ENCODE data around the gene ST8SIA2. TPM values are rescaled to one million over a fixed set of nuclear protein-coding genes. Genes with fewer than 3 reads are reported as not detected.

The ST8SIA2 gene
- polyA plus RNA-seq, 1 donor from 2014 or later = 24.0 TPM

- H3K79me2 ChIP-seq (replicated peaks; ENCODE audit: insufficient read depth, low read length) = no peaks in the 10 kb centered on the region
- H3K27me3 ChIP-seq (ENCODE audit: insufficient read depth, low read depth, low read length) = no peaks in the 10 kb centered on the region
- TF ChIP-seq POLR2AphosphoS5 (IDR thresholded peaks at IDR 0.05) (no peak), SMC3 (conservative IDR thresholded peaks at IDR 0.05; ENCODE audit: poor library complexity) (no peak), TAF1 (IDR thresholded peaks at IDR 0.05; ENCODE audit: low read depth) (no peak), REST (IDR thresholded peaks at IDR 0.05; ENCODE audit: borderline replicate concordance) (no peak), MXI1 (conservative IDR thresholded peaks at IDR 0.05; ENCODE audit: poor library complexity, severe bottlenecking) (no peak), CTCF (IDR thresholded peaks at IDR 0.05; ENCODE audit: poor library complexity, severe bottlenecking) (no peak)
- H4K20me1 ChIP-seq (ENCODE audit: insufficient read depth) = no peaks in the 10 kb centered on the region
- no peak overlapping the region for H3K27ac ChIP-seq (ENCODE audit: low read length)
- no peaks in the 10 kb centered on the region for H3K9me2 ChIP-seq (ENCODE audit: insufficient read depth, low read length)
- no peak overlapping the region for H2AFZ ChIP-seq (ENCODE audit: low read depth, low read length)
- H3K9ac ChIP-seq (ENCODE audit: low read length) = no peak overlapping the region
- no peaks in the 10 kb centered on the region for H3K36me3 ChIP-seq (ENCODE audit: insufficient read depth, low read length)
- H3K9me3 ChIP-seq (ENCODE audit: low read length) = no peaks in the 10 kb centered on the region
- H3K4me2 ChIP-seq (ENCODE audit: low read length) = no peak overlapping the region
- no peak overlapping the region for H3K4me3 ChIP-seq (ENCODE audit: low read length)
- no peaks in the 10 kb centered on the region for H3F3A ChIP-seq (ENCODE audit: insufficient read depth, low read length, poor library complexity, severe bottlenecking)
Observed at GRCh38 chr15:92355307-92355706, 38.4 kb upstream of the ST8SIA2 start.

DNA sequence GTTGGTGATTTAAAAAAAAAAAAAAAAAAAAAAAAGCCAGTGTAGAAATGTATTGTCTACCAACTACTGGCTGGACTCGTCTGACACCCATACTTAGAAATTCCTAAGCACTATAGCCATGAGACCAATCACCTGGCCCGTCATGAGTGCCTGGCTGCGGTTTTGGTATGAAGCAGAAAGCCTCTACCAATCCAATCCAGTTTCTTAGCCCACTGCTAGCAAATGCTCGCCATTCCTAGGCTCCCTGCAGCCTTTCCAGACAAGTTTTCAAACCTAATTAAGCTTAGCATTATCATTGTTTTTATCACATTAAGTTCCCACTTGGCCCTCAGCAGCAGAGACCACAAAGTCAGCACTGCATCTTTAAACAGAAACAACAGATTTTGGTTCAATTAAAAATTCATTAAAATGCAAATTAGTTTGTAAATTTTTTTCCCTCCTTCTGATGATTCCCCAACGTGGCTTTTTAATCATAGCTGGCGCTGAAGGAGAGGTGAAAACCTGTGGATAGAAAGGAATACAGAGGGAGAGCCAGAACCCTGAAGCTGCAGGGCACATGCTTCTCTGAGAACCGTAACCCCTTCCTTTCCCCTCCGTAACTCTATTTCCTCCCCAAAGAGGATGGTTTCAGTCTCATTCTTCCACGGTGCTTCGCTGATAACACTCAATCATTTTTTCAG, 32.2 kb upstream of the ST8SIA2 start:
- no peaks in the 10 kb centered on the region for H3K36me3 ChIP-seq (ENCODE audit: insufficient read depth, low read length)
- TF ChIP-seq TAF1 (IDR thresholded peaks at IDR 0.05; ENCODE audit: low read depth) (no peak), SMC3 (conservative IDR thresholded peaks at IDR 0.05; ENCODE audit: poor library complexity) (no peak), MXI1 (conservative IDR thresholded peaks at IDR 0.05; ENCODE audit: poor library complexity, severe bottlenecking) (no peak), EZH2 (IDR thresholded peaks at IDR 0.05; ENCODE audit: borderline replicate concordance, insufficient read depth, low read length, poor library complexity, severe bottlenecking) (no peak), RAD21 (conservative IDR thresholded peaks at IDR 0.05) (no peak), POLR2AphosphoS5 (IDR thresholded peaks at IDR 0.05) (no peak), REST (IDR thresholded peaks at IDR 0.05; ENCODE audit: borderline replicate concordance) (no peak), EP300 (conservative IDR thresholded peaks at IDR 0.05; ENCODE audit: poor library complexity, severe bottlenecking) (no peak), CTCF (IDR thresholded peaks at IDR 0.05; ENCODE audit: poor library complexity, severe bottlenecking) (no peak)
- H3K27me3 ChIP-seq (ENCODE audit: insufficient read depth, low read depth, low read length) = no peaks in the 10 kb centered on the region
- no peak overlapping the region for H3K4me2 ChIP-seq (ENCODE audit: low read length)
- H4K20me1 ChIP-seq (ENCODE audit: insufficient read depth) = no peaks in the 10 kb centered on the region
- no peak overlapping the region for H3K9ac ChIP-seq (ENCODE audit: low read length)
- H2AFZ ChIP-seq (ENCODE audit: low read depth, low read length) = no peak overlapping the region
- no peaks in the 10 kb centered on the region for H3K79me2 ChIP-seq (replicated peaks; ENCODE audit: insufficient read depth, low read length)
- H3K9me2 ChIP-seq (ENCODE audit: insufficient read depth, low read length) = no peaks in the 10 kb centered on the region
- H3K4me3 ChIP-seq (ENCODE audit: low read length) = no peak overlapping the region
- no peaks in the 10 kb centered on the region for H3F3A ChIP-seq (ENCODE audit: insufficient read depth, low read length, poor library complexity, severe bottlenecking)
- H3K9me3 ChIP-seq (ENCODE audit: low read length) = no peaks in the 10 kb centered on the region
- H3K27ac ChIP-seq (ENCODE audit: low read length) = no peak overlapping the region

Data from neural cell (in vitro differentiated cells).